ENCODE results near the gene TESK1.
A peak's percentile ranks its signal among the peaks of the same experiment; 100 is the strongest.

TESK1 gene

DNA sequence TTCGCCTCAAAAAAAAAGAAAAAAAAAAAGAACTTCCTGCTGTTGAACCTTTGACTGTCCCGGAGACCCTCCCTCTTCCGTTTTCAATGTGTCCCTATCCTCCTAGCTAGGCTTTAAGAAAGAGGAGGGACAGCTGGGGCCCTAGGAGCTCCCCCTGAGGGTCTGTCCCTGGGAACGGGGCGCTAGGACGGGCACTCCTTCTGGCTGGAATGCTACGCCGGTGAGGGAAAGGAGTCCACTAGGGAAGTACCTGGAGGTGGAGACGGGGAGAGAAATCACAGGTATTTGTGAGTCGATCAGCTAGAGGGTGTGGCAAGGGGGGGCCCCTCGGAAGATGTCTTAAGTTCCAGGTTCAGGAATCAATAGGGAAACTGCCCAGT, 41.1 kb downstream of the TESK1 start:
- DNase-seq (ENCODE audit: extremely low read depth in 1 of 2, low read depth in 1 of 2) = no peak

GRCh38 chr9:35646533-35647265, 41.6 kb downstream of the TESK1 start:
- DNase-seq (ENCODE audit: extremely low read depth in 1 of 2, low read depth in 1 of 2) = peak; percentile 73 to 85

GRCh38 chr9:35649431-35650340, 44.6 kb downstream of the TESK1 start:
- DNase-seq (ENCODE audit: extremely low read depth in 1 of 2, low read depth in 1 of 2) = no peak

DNA sequence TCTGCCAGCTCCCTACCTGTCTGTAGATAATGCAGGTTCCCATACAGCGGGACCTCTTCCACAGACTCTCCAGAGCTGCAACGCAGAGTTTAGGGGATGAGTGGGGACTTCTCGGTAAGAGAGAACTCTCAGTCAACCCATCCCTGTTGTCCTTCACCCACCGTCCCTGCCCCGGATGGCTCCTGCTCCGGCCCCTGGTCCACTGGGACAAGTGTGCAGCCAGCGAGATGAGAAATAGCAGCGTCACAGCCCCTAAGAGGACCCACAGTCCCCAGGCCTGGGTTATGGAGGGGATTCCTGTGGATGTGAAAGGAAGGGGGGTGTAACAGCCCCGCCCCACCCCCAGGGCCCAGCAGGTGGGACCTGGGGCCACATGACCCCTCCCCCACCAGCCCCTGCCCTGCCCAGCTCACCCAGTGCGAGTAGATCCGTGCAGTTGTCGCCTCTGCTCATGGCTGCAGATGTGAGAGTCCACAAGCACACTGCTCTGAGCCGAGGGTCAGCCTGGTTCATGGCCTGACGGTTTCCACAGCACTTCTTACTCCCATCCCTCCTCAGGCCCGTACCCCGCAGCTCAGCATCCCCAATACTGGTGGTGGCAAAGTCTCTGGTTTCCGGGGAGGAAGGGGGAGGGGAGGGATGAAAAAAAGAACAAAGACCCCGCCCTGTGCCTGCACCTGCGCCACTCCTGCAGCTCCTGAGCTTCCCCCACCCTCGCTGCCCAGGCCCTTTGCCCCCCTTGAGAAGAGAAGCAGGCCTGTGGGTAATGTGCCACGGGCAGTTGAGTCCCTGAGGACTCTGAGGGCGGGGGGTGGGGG, 45.5 kb downstream of the TESK1 start, which contains the start of gene SIT1:
Gene SIT1, minus strand, starts transcription at position 591 of the 818 bp plus-strand sequence. Its CDS starts 78 bp downstream, at position 513.
- no peak for DNase-seq (ENCODE audit: extremely low read depth in 1 of 2, low read depth in 1 of 2)

- DNase-seq (ENCODE audit: extremely low read depth in 1 of 2, low read depth in 1 of 2) = no peak
Observed at GRCh38 chr9:35651956-35652828, 47.1 kb downstream of the TESK1 start.

DNA sequence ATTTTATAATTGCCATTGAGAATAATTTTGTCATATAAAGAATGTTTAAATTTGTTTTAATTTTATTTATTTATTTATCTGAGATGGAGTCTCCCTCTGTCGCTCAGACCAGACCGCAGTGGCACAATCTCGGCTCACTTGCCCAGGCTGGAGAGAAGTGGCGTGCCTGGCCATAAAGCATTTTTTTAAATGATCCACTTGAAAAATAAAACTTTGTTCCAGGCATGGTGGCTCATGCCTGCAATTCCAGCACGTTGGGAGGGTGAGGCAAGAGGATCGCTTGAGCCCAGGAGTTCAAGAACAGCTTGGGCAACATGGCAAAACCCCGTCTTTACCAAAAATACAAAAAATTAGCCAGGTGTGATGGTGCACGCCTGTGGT, 47.8 kb downstream of the TESK1 start:
- DNase-seq (ENCODE audit: extremely low read depth in 1 of 2, low read depth in 1 of 2) = no peak

DNA sequence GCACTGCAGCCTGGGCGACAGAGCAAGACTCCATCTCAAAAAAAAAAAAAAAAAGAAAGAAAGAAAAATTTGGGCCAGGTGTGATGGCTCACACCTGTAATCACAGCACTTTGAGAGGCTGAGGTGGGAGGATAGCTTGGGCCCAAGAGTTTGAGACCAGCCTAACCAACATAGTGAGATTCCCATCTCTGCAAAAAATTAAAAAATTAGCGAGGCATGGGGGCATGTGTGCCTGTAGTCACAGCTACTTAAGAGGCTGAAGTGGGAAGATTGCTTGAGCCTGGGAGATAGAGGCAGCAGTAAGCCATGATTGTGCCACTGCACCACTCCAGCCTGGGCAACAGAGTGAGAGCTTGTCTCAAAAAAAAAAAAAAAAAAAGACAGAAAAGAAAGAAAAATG, 48.5 kb downstream of the TESK1 start:
- no peak for DNase-seq (ENCODE audit: extremely low read depth in 1 of 2, low read depth in 1 of 2)

DNA sequence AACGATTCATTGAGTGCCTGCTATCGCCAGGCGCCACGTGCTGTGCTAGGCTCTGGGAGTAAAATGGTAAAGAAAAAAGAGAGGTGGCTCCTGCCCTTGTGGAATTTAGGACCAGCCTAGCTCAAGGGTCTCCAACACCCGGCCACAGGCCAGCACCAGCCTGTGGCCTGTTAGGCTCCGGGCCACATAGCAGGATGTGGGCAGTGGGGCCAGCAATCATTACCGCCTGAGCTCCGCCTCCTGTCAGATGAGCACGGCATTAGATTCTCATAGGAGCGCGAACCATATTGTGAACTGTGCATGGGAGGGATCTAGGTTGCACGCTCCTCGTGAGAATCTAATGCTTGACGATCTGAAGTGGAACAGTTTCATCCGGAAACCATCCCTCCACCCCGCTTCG, 51.3 kb downstream of the TESK1 start:
- DNase-seq (ENCODE audit: extremely low read depth in 1 of 2, low read depth in 1 of 2) = no peak

GRCh38 chr9:35656831-35657545, 51.9 kb downstream of the TESK1 start:
- DNase-seq (ENCODE audit: extremely low read depth in 1 of 2, low read depth in 1 of 2) = no peak

GRCh38 chr9:35657546-35658136, 52.6 kb downstream of the TESK1 start, which contains the start of gene RMRP:
Gene RMRP, minus strand, starts transcription at chr9:35658019.
- peak; percentile 72 to 78 for DNase-seq (ENCODE audit: extremely low read depth in 1 of 2, low read depth in 1 of 2)

DNA sequence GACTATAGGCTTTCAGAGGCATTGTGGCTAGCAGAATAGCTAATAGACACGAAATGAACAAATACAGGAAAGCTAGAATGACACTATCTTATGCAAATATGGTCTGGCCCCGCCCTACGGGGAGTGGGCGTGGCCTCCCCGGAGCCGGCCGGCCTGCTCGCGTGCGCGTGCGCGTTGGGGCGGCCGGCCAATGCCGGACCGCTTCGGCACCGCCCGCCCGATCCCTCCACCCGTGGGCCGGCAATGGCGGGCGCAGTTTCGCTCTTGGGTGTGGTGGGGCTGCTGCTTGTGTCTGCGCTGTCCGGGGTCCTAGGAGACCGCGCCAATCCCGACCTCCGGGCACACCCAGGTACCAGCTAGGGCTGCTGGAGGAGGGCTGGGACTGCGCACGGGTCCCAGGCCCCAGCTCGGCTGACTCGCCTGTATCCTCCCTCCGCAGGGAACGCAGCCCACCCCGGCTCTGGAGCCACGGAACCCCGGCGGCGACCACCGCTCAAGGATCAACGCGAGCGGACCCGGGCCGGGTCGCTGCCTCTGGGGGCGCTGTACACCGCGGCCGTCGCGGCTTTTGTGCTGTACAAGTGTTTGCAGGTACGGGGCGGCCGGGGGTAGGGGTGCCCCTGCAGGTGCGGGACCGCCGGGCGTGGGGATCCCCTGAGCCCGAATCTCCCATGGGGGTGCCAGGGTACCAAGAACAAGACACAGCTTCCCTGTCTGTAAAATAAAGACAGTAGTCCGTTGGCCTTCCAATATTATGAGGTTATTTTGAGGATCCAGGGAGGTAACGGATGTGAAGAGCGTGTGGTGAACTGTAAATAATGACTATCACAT, 53.3 kb downstream of the TESK1 start, which contains the start of gene CCDC107:
Gene CCDC107, plus strand, starts transcription at position 156 of the 831 bp plus-strand sequence. Its CDS starts 88 bp downstream, at position 244.
- DNase-seq (ENCODE audit: extremely low read depth in 1 of 2, low read depth in 1 of 2) = peak; percentile 48 to 76

DNA sequence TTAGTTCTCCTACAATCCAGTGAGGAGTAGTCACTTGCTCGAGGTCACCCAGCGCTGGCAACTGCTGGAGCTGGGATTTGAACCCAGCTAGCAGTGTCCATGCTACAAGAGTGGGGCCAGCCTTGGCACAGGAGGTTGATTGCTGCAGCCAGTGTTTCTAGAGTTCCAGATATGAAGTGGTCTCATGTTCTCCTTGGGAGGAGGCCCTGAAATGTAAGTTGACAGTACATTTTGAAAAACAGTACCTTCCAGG, 53.8 kb downstream of the TESK1 start:
- no peak for DNase-seq (ENCODE audit: extremely low read depth in 1 of 2, low read depth in 1 of 2)

GRCh38 chr9:35659340-35659739, 54.3 kb downstream of the TESK1 start:
- DNase-seq (ENCODE audit: extremely low read depth in 1 of 2, low read depth in 1 of 2) = no peak
